SKM-1 (cell line): ENCODE results near the gene PPME1.

Experiments used
- DNase-seq: peaks from one replicate; lab custom pipeline; 2025; ENCODE audit not compliant: unreplicated experiment; lab: John Stamatoyannopoulos, UW

PPME1 gene

DNA sequence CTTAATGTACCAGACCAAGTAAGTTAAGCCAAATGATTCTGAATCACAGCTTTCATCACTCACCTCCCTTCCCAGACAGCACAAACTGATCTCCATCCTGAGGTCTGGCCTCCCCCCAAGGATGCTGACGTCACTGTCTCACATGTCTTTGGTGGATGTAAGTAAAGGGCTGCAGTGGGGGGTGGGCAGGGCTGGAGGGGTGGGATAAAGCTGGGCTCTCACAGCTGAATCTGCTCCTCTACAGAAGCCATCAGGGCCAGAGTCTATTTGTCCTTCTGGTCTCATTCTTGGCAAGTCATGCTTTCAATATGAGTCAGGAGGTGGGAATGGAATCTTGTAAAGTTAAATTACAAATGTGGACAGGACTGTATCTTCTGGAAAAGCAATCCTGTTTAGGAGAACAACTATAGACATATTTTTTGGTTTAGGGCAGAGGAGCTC is 107.7 kb downstream of the PPME1 start:
- DNase-seq, result no peak

DNA sequence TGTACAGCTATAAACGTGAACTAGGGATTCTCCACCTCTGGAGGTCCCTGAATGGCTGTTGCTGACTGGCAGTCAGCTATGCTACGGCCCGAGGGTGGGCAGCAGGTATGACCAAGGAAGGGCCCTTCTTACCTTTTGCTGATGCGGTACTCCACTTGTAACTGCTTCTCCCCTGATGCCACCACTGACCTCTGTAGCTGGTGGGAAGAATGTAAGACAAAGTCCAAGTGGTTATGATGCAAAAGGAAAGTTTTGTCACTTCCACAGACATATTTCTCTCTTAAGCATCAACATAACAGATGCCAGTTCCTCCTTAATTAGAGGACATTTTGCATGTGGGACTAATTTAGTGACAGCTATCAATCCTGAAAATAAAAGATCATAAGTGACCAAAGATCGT is 108.2 kb downstream of the PPME1 start:
- no peak for DNase-seq

DNA sequence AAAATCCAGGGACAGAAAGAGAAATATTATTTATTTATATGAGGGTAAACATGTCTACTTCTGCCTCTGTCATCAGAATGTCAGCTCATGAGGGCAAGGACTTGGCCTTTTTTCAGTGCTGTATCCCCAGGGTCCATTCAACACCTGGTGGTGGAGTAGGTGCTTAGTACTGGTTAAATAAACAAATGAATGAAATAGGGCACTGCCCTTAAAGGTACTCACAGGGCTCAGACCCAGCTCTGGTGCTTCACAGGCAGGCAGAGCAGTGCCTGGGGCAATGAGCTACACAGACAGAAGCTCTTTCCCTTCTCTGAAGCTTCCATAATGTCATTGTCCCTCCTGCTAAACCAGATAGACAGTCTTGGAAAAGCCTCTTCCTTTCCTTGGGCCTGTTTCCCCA is 109.4 kb downstream of the PPME1 start:
- DNase-seq, result no peak

DNA sequence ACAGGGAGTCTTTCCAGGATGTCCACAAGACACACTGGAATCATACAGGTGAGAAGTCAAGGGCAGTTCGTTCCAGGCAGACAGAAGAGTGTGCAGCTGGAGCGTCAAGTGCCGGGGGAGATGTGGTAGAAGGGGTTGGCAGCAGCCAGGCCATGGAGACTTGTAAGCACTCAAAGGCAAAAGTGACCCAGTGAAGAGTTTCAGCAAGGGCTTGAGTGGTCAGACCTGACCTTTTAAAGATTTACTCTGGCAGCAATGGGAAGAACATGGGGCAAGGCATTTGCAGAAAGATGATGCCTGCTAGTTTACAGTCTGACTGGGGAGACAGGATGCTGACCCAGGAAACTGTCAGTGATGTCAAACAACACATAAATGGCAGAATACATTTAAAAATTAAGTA is 111.3 kb downstream of the PPME1 start:
- DNase-seq, result no peak

DNA sequence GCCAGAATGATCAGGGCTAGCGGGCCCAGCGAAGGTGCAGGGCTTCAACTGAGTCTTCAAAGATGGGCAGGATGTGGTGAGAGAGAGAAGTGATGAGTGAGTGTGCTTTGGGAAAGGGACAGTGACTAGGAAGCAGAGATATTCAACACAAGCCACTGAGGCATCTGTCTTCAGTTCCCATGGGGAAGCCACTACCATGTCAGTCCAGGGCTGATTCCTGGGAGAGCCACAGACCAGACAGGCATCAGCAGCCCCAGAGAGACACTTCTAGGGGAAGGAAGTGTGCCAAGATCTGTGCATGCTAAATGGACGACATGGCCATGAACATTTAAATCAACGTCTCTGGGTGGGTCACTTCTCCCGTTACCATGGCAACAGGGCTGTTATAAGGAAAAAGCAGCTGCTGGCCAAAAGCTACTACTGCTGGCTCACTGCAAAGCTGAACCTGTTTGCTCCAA is 111.9 kb downstream of the PPME1 start:
- DNase-seq, result no peak

DNA sequence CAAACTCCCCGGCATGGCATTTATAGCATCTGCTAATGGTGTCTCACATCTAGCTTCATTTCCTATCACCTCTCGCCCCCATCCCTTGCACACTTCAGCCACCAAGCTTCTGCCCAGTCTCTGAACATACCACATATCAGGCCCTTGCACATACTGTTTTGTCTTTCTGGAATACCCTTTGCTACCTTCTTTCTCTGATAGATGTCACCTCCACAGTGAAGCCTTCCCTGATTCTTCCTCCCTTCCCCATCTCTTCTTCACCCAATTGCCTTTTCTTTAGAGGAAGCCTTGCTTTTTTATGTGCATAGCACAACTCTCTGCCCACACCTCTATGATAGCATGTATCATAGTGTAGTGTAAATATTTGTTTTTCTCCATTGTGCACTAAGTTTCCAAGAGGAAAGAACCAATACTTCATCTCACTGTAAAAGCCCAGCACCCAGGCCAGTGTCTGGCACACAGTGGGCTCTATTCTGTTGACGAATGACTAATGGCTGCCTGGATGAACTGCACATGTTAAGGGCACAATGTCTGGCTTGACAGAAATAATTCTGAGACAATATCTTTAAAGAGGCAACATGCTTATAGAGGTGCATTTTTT is 112.6 kb downstream of the PPME1 start:
- no peak for DNase-seq

DNA sequence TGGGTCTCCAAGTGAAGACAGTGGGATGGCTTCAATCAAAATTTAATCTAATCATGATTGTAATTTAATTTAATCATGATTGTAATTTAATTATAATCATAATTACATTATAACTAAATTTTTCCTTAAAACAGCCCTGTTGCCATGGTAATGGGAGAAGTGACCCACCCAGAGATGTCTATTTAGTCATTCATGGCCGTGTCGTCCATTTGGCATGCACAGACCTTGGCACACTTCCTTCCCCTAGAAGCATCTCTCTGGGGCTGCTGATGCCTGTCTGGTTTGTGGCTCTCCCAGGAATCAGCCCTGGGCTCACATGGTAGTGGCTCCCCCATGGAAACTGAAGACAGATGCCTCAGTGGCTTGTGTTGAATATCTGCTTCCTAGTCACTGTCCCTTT is 113.4 kb downstream of the PPME1 start:
- DNase-seq, result no peak

DNA sequence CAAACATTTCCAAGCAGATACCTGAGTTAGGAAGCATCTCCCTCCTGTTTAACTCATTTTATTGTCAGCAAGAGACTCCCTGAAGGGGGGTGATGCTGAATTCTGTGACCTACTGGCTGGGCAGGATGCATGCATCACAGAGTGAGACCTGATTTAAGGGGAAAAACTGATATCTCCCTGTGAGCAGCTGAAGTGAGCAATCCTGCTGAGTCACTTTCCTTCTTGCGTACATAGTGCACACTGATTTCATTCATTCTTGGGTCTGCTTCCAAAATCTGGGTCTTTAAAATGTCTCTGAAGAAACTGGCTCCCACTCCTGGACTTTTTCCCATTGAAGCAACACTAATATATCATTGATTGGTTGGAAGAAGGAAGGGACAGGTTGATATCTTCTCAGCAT is 117.1 kb downstream of the PPME1 start:
- no peak for DNase-seq

DNA sequence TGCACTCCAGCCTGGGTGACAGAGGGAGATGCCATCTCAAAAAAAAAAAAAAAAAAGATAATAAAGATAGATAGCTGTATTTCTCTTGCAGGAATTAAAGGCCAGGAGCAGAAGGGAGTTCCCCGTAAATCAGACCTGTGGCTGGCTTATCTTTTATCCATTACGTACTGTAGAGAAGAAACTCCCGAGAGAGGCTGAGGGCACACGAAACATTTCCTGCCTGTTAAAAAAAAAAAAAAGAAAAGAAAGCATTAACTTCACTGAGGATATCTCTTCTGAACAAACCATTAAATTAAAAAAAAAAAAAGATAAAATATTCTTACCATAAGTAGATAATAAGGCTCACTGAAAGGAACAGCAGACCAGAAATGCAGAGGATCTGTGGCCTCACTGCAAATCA is 117.8 kb downstream of the PPME1 start:
- DNase-seq, result no peak

DNA sequence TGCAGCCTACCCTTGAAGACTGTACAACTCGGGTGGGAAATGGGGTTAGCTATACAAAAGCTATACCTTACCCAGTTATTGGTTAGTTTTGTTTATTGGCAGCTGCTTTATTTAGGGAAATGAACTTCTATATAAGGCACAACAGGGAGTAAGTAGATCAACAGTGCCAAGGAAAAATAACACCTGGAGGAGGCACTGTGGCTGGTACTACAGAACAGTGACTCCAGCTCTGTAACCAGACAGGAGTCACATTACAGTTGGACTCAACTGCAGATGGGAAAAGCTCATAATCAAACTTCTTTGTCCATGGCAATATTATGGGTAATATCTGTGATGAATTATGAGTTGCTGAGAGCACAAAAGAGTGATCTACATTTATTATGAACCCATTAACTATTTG is 126.4 kb downstream of the PPME1 start:
- DNase-seq, result no peak

DNA sequence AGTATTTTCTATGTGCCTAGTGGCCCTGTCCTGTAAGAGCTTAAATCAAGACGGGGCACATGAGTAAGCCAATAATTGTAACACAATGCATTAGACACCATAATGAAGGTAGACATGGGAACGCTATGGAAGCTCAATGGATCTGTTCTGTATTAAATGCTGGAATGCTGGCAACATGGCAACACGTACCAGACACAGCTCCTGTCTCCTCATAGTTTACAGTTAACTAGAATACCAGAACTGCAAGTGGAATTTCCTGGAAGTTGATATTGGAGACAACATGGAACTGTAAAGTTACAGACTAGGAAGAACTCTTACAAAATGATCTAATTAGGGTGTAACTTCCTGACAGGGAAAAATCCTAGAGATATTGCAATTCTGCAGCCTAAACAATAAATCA is 127.9 kb downstream of the PPME1 start:
- no peak for DNase-seq
